NOMO-1 treated with dmso at 0.1 percent for 144 hours (cell line): ENCODE results near the gene MVB12B.
A peak's percentile ranks its signal among the peaks of the same experiment; 100 is the strongest.
"Not testable (repeated sequence)": the region's sequence is repeated elsewhere in the genome, so short reads cannot be mapped to it uniquely, and the experiment has no call there.

ENCODE experiments used
- DNase-seq: peaks from one replicate; lab custom pipeline; 2025; ENCODE audit not compliant: unreplicated experiment; lab: John Stamatoyannopoulos, UW

Gene MVB12B

GRCh38 chr9:126528915-126529314 is 202.3 kb downstream of the MVB12B start:
- no peak for DNase-seq

- no peak for DNase-seq
Observed at GRCh38 chr9:126531035-126531571, 204.5 kb downstream of the MVB12B start.

- no peak for DNase-seq
Observed at GRCh38 chr9:126531591-126531990, 205.0 kb downstream of the MVB12B start.

GRCh38 chr9:126532019-126532462 is 205.4 kb downstream of the MVB12B start:
- DNase-seq, result no peak

GRCh38 chr9:126532489-126532888 is 205.9 kb downstream of the MVB12B start:
- no peak for DNase-seq

GRCh38 chr9:126532951-126533925 is 206.6 kb downstream of the MVB12B start:
- DNase-seq, result peak; percentile 24

GRCh38 chr9:126533926-126534310 is 207.3 kb downstream of the MVB12B start:
- no peak for DNase-seq

GRCh38 chr9:126534431-126535186 is 208.0 kb downstream of the MVB12B start:
- DNase-seq, result no peak

GRCh38 chr9:126536131-126536530 is 209.5 kb downstream of the MVB12B start:
- no peak for DNase-seq

- no peak for DNase-seq
Observed at GRCh38 chr9:126536841-126537465, 210.3 kb downstream of the MVB12B start.

- no peak for DNase-seq
Observed at GRCh38 chr9:126538550-126538949, 211.9 kb downstream of the MVB12B start.

- DNase-seq, result not testable (repeated sequence)
Observed at GRCh38 chr9:126540398-126540797, 213.8 kb downstream of the MVB12B start.

GRCh38 chr9:126543490-126543889 is 216.9 kb downstream of the MVB12B start:
- no peak for DNase-seq

GRCh38 chr9:126545106-126545505 is 218.5 kb downstream of the MVB12B start:
- no peak for DNase-seq

- DNase-seq, result no peak
Observed at GRCh38 chr9:126546036-126546435, 219.4 kb downstream of the MVB12B start.

GRCh38 chr9:126548312-126548711 is 221.7 kb downstream of the MVB12B start:
- no peak for DNase-seq

- DNase-seq, result no peak
Observed at GRCh38 chr9:126549246-126550006, 222.8 kb downstream of the MVB12B start.

GRCh38 chr9:126550891-126551351 is 224.3 kb downstream of the MVB12B start:
- DNase-seq, result no peak

GRCh38 chr9:126551812-126552211 is 225.2 kb downstream of the MVB12B start:
- DNase-seq, result no peak

- DNase-seq, result no peak
Observed at GRCh38 chr9:126554292-126554691, 227.7 kb downstream of the MVB12B start.
